DMS79 (cell line): ENCODE data around the gene ANKS1A.

ENCODE experiments used
- DNase-seq: peaks from one replicate; lab custom pipeline; 2025; lab: John Stamatoyannopoulos, UW

ANKS1A gene

GRCh38 chr6:35070111-35070510, 181.1 kb downstream of the ANKS1A start:
- no peak for DNase-seq

GRCh38 chr6:35071347-35071994, 182.4 kb downstream of the ANKS1A start:
- no peak for DNase-seq

GRCh38 chr6:35072051-35072697, 183.1 kb downstream of the ANKS1A start:
- no peak for DNase-seq

- DNase-seq, result no peak
Observed at GRCh38 chr6:35072698-35073055, 183.6 kb downstream of the ANKS1A start.

- DNase-seq, result no peak
Observed at GRCh38 chr6:35073211-35073610, 184.2 kb downstream of the ANKS1A start.

GRCh38 chr6:35073766-35074471, 184.9 kb downstream of the ANKS1A start:
- DNase-seq, result no peak

- peak; percentile 6 for DNase-seq
Observed at GRCh38 chr6:35076997-35077712, 188.1 kb downstream of the ANKS1A start.

- no peak for DNase-seq
Observed at GRCh38 chr6:35077713-35078105, 188.7 kb downstream of the ANKS1A start.

GRCh38 chr6:35078226-35078850, 189.3 kb downstream of the ANKS1A start:
- DNase-seq, result no peak

GRCh38 chr6:35078896-35079295, 189.8 kb downstream of the ANKS1A start:
- no peak for DNase-seq

GRCh38 chr6:35079311-35080000, 190.4 kb downstream of the ANKS1A start:
- no peak for DNase-seq

GRCh38 chr6:35080016-35080680, 191.1 kb downstream of the ANKS1A start:
- DNase-seq, result no peak

- no peak for DNase-seq
Observed at GRCh38 chr6:35080821-35081425, 191.9 kb downstream of the ANKS1A start.

GRCh38 chr6:35081426-35081851, 192.4 kb downstream of the ANKS1A start:
- DNase-seq, result no peak

GRCh38 chr6:35082046-35082732, 193.1 kb downstream of the ANKS1A start:
- no peak for DNase-seq

GRCh38 chr6:35082733-35083403, 193.8 kb downstream of the ANKS1A start:
- no peak for DNase-seq

GRCh38 chr6:35083507-35083906, 194.5 kb downstream of the ANKS1A start:
- DNase-seq, result no peak

- DNase-seq, result no peak
Observed at GRCh38 chr6:35084041-35084491, 195.0 kb downstream of the ANKS1A start.

GRCh38 chr6:35084511-35085203, 195.6 kb downstream of the ANKS1A start:
- DNase-seq, result no peak
